Panc1 (cell line): ENCODE results near the gene CHKB. TPM values are rescaled to one million over a fixed set of nuclear protein-coding genes. Genes with fewer than 3 reads are reported as not detected.

Experiments
- ATAC-seq: fragments of 200-7000 bp; cut with Tn5 transposase; 2 replicates; pipeline ENCODE4 v1.9.1; 2020; ENCODE audit warnings: mild to moderate bottlenecking, moderate library complexity
- BruUV-seq: library from RNA; stranded (reverse); fragments of 400-500 nt; replicated peaks from 2 replicates; lab custom pipeline; 2021; lab: Mats Ljungman, UMichigan
- CTCF ChIA-PET: fragments of 300-600 bp; sonication (Branson Sonifier 250); formaldehyde crosslinking; loops from one replicate; lab custom pipeline; 2022; ENCODE audit warnings: antibody characterized with exemption; lab: Charles Lee
- POLR2A ChIA-PET: fragments of 300-600 bp; sonication (Branson Sonifier 250); formaldehyde crosslinking; loops from one replicate; lab custom pipeline; 2022; ENCODE audit warnings: antibody characterized with exemption; lab: Charles Lee
- DNase-seq: peaks from one replicate; pipeline ENCODE4 v3.0.0-alpha.2; 2010; ENCODE audit warnings: low read depth, low spot score
- H3K27ac ChIP-seq: 2 replicates; pipeline ENCODE4 v1.5.1; 2011; ENCODE audit warnings: mild to moderate bottlenecking, low read length, inconsistent platforms
- H3K27me3 ChIP-seq: fragments of 200-500 bp; sonication (Bioruptor generic); 2 replicates; pipeline ENCODE4 v1.6.0; 2014; ENCODE audit warnings: low read length, inconsistent platforms; ENCODE audit not compliant: control insufficient read depth, insufficient read depth
- H3K36me3 ChIP-seq: fragments of 200-500 bp; sonication (Bioruptor generic); 2 replicates; pipeline ENCODE4 v1.5.1; 2014; ENCODE audit warnings: inconsistent platforms, mild to moderate bottlenecking, low read length, moderate library complexity; ENCODE audit not compliant: control insufficient read depth, insufficient read depth
- H3K4me1 ChIP-seq: 2 replicates; pipeline ENCODE4 v1.5.1; 2011; ENCODE audit warnings: inconsistent platforms, mild to moderate bottlenecking, low read length, moderate library complexity; ENCODE audit not compliant: control insufficient read depth, insufficient read depth
- H3K4me3 ChIP-seq, 2 experiments: 2 replicates each; pipeline ENCODE4 v1.5.1; 2011 to 2012; ENCODE audit warnings: low read depth in 2 of 2, low read length in 2 of 2, mild to moderate bottlenecking in 2 of 2, inconsistent platforms in 1 of 2, moderate library complexity in 1 of 2
- H3K9me3 ChIP-seq: fragments of 200-500 bp; sonication (Bioruptor generic); 2 replicates; pipeline ENCODE4 v1.5.1; 2014; ENCODE audit warnings: low read depth, mild to moderate bottlenecking, inconsistent platforms, low read length, moderate library complexity; ENCODE audit not compliant: control insufficient read depth, insufficient read depth
- CTCF ChIP-seq: fragments of 450-650 bp; IDR thresholded peaks from 2 replicates; pipeline ENCODE4 v1.5.1; 2017; ENCODE audit warnings: mild to moderate bottlenecking
- POLR2AphosphoS5 ChIP-seq: IDR thresholded peaks from 2 replicates; pipeline ENCODE4 v1.6.1; 2012; ENCODE audit warnings: mild to moderate bottlenecking, low read depth, low read length, moderate library complexity
- REST ChIP-seq, 2 experiments: IDR thresholded peaks; 2 replicates each; pipeline ENCODE4 v1.6.1; 2011 to 2012; ENCODE audit warnings: low read depth in 2 of 2, control low read depth in 1 of 2, low read length in 1 of 2, mild to moderate bottlenecking in 1 of 2, moderate library complexity in 1 of 2; ENCODE audit not compliant: insufficient read depth in 1 of 2
- SIN3A ChIP-seq: IDR thresholded peaks from 2 replicates; pipeline ENCODE4 v1.6.1; 2012; ENCODE audit warnings: low read depth, mild to moderate bottlenecking, low read length, moderate library complexity, borderline replicate concordance; ENCODE audit not compliant: insufficient read depth
- TCF7L2 ChIP-seq: IDR thresholded peaks from 2 replicates; pipeline ENCODE4 v1.6.1; 2011; ENCODE audit warnings: mild to moderate bottlenecking, low read depth, low read length, inconsistent platforms
- in situ Hi-C: cut with HindIII; loops from 2 replicates; pipeline ENCODE4 v1.10.0; 2016; ENCODE audit warnings: low sequenced_read_pairs, low pct_unique_long_range_greater_than_20kb
- intact Hi-C: fragments of 100-400 bp; cut with micrococcal nuclease; formaldehyde crosslinking; loops from one replicate; pipeline ENCODE4 v1.10.0; 2022; ENCODE audit not compliant: unreplicated experiment
- total RNA-seq: library from RNA; stranded (reverse); gene quantifications from one replicate; pipeline ENCODE4 v1.2.1, GENCODE V29; 2021; ENCODE audit not compliant: unreplicated experiment

The CHKB gene
- total RNA-seq, 1 experiment from 2014 or later, result 43.5 TPM

- no peaks in the 10 kb centered on the region for H3K4me1 ChIP-seq
- no peak overlapping the region for H3K4me3 ChIP-seq
- DNase-seq (no peak), ATAC-seq (no peak)
- H3K9me3 ChIP-seq, result no peaks in the 10 kb centered on the region
- intact Hi-C loops (no loop called here), in situ Hi-C loops (no loop called here)
- TF ChIP-seq SIN3A (no peak), REST (IDR thresholded peaks at IDR 0.05; ENCODE audit: insufficient read depth in 1 of 2, low read depth in 2 of 2, low read length in 1 of 2) (no peak), CTCF (no peak), TCF7L2 (no peak), POLR2AphosphoS5 (no peak)
- no TSS peak for BruUV-seq
- no peak overlapping the region for H3K27ac ChIP-seq
- no peaks in the 10 kb centered on the region for H3K27me3 ChIP-seq
- POLR2A ChIA-PET, result no interaction called here
- CTCF ChIA-PET, result interaction anchor here (1.3 kb wide), 2 partner anchors 12 to 45 kb away, joined by 3 to 4 read pairs; no protein-coding TSS in a partner anchor
- no peaks in the 10 kb centered on the region for H3K36me3 ChIP-seq
These were observed 7.2 kb downstream of the CHKB start for GRCh38 chr22:50575426-50575941.

- Histone ChIP-seq H3K9me3 (no peaks in the 10 kb centered on the region), H3K36me3 (no peaks in the 10 kb centered on the region)
- in situ Hi-C loops, result no loop called here
These were observed 8.3 kb downstream of the CHKB start for GRCh38 chr22:50574383-50574755.

More at GRCh38 chr22:50574383-50574755, 8.3 kb downstream of the CHKB start:
- Histone ChIP-seq H3K4me1 (no peaks in the 10 kb centered on the region), H3K27ac (no peak overlapping the region), H3K4me3 (no peak overlapping the region), H3K27me3 (no peaks in the 10 kb centered on the region)
- ATAC-seq (no peak), DNase-seq (no peak)
- TF ChIP-seq POLR2AphosphoS5 (no peak), REST (IDR thresholded peaks at IDR 0.05; ENCODE audit: insufficient read depth in 1 of 2, low read depth in 2 of 2, low read length in 1 of 2) (no peak), TCF7L2 (no peak), SIN3A (no peak), CTCF (no peak)
- ChIA-PET POLR2A (no interaction called here), CTCF (no interaction called here)
- intact Hi-C loops, result no loop called here
- no TSS peak for BruUV-seq
